Measurements from ENCODE around the gene NIBAN1.

- no peak for TF ChIP-seq CTCF (IDR thresholded peaks at IDR 0.05)
- TF ChIP-seq POLR2A (IDR thresholded peaks at IDR 0.05), result no peak
These were observed 34.5 kb upstream of the NIBAN1 start for GRCh38 chr1:185008838-185009237.

Data from vagina (tissue), 2 donors.